K562 (cell line): ENCODE results near the gene CCDC187. TPM values are rescaled to one million over a fixed set of nuclear protein-coding genes. Genes with fewer than 3 reads are reported as not detected.
"Not testable (repeated sequence)": the region's sequence is repeated elsewhere in the genome, so short reads cannot be mapped to it uniquely, and the experiment has no call there.

Source experiments
- ATAC-seq: fragments of 200-7000 bp; cut with Tn5 transposase; 3 replicates; pipeline ENCODE4 v1.9.1; 2020; ENCODE audit warnings: moderate library complexity
- BruUV-seq: library from RNA; stranded (reverse); fragments of 400-500 nt; replicated peaks from 2 replicates; lab custom pipeline; 2021; lab: Mats Ljungman, UMichigan
- CTCF ChIA-PET: fragments of 300-600 bp; formaldehyde crosslinking; extraction: SDS; loops from one replicate; lab custom pipeline; 2021; ENCODE audit warnings: low intra/inter-chr PET ratio; lab: Yijun Ruan, JAX
- POLR2A ChIA-PET: fragments of 300-600, 350-650 bp; sonication (Branson Sonifier 250); formaldehyde crosslinking; extraction: SDS; loops from one replicate; lab custom pipeline; 2021; ENCODE audit warnings: antibody characterized with exemption, inconsistent platforms; lab: Yijun Ruan, JAX
- DNase-seq, 4 experiments: peaks; one replicate each; pipeline versions ENCODE4 v3.0.0 to v3.0.0-alpha.2; 2011 to 2018; ENCODE audit warnings: low spot score in 3 of 4, mixed read lengths in 3 of 4; ENCODE audit errors: extremely low read depth in 1 of 4
- FAIRE-seq: peaks from 2 replicates; lab custom pipeline; 2011; peaks lifted over from hg19 to GRCh38; lab: Jason Lieb, UNC
- H2AFZ ChIP-seq: 2 replicates; pipeline ENCODE4 v1.6.0; 2011; ENCODE audit warnings: low read depth, low read length, control low read depth, inconsistent platforms
- H3K27ac ChIP-seq: fragments of 200-600 bp; 3 replicates; pipeline ENCODE4 v1.8.0; 2011; ENCODE audit warnings: low read depth, mild to moderate bottlenecking, control low read depth, inconsistent platforms, low read length, moderate library complexity, mixed read lengths; ENCODE audit errors: extremely low read depth
- H3K27me3 ChIP-seq, 2 experiments: fragments of 300-600 bp in 1 of 2; 2 replicates in 1 of 2; 3 replicates in 1 of 2; pipeline versions ENCODE4 v1.6.0 to v1.8.0; 2011; ENCODE audit warnings: inconsistent platforms in 2 of 2, low read length in 2 of 2, mild to moderate bottlenecking in 1 of 2, mixed read lengths in 1 of 2, moderate library complexity in 1 of 2; ENCODE audit not compliant: control insufficient read depth in 2 of 2, insufficient read depth in 2 of 2
- H3K36me3 ChIP-seq: fragments of 300-600 bp; 3 replicates; pipeline ENCODE4 v1.8.0; 2011; ENCODE audit warnings: mild to moderate bottlenecking, low read length, inconsistent platforms; ENCODE audit not compliant: control insufficient read depth, insufficient read depth
- H3K4me1 ChIP-seq, 2 experiments: fragments of 200-600 bp in 1 of 2; replicated peaks in 1 of 2; 2 replicates in 1 of 2; 3 replicates in 1 of 2; pipeline versions ENCODE4 v1.5.1 to v1.8.0; 2011; ENCODE audit warnings: inconsistent platforms in 2 of 2, low read length in 2 of 2, mild to moderate bottlenecking in 1 of 2, mixed read lengths in 1 of 2, moderate library complexity in 1 of 2; ENCODE audit not compliant: control insufficient read depth in 2 of 2, insufficient read depth in 2 of 2
- H3K4me2 ChIP-seq: 2 replicates; pipeline ENCODE4 v1.6.1; 2011; ENCODE audit warnings: low read length, control low read depth, inconsistent platforms, mixed read lengths; ENCODE audit not compliant: insufficient read depth
- H3K4me3 ChIP-seq: fragments of 200-600 bp; sonication (generic), shearing (Covaris generic); 2 replicates; pipeline ENCODE4 v1.5.1; 2016; ENCODE audit warnings: control low read depth, inconsistent platforms
- H3K79me2 ChIP-seq: fragments of 200-600 bp; 3 replicates; pipeline ENCODE4 v1.8.0; 2011; ENCODE audit warnings: low read length, inconsistent platforms; ENCODE audit not compliant: control insufficient read depth, insufficient read depth
- H3K9ac ChIP-seq, 2 experiments: 2 replicates each; pipeline versions ENCODE4 v1.6.0 to v1.6.1; 2011; ENCODE audit warnings: low read depth in 2 of 2, low read length in 2 of 2, control low read depth in 1 of 2, inconsistent platforms in 1 of 2, mild to moderate bottlenecking in 1 of 2, mixed read lengths in 1 of 2; ENCODE audit not compliant: insufficient read depth in 1 of 2
- H3K9me1 ChIP-seq: one replicate; pipeline ENCODE4 v1.6.0; 2011; ENCODE audit warnings: inconsistent platforms, mild to moderate bottlenecking, low read length, moderate library complexity; ENCODE audit not compliant: control insufficient read depth, insufficient read depth
- H3K9me3 ChIP-seq: replicated peaks from 2 replicates; pipeline ENCODE4 v1.5.1; 2011; ENCODE audit warnings: low read depth, low read length, inconsistent platforms; ENCODE audit not compliant: control insufficient read depth, insufficient read depth
- H4K20me1 ChIP-seq: replicated peaks from 2 replicates; pipeline ENCODE4 v1.6.1; 2011; ENCODE audit warnings: low read length, inconsistent platforms, mixed read lengths; ENCODE audit not compliant: control insufficient read depth, insufficient read depth
- HNRNPL ChIP-seq: fragments of 200-400 bp; formaldehyde crosslinking; IDR thresholded peaks from 2 replicates; pipeline ENCODE4 v1.6.1; 2017; ENCODE audit warnings: low read depth, mild to moderate bottlenecking, low read length
- POLR2G ChIP-seq: fragments of 200-400 bp; formaldehyde crosslinking; IDR thresholded peaks from 2 replicates; pipeline ENCODE4 v1.6.1; 2017; ENCODE audit warnings: low read depth, mild to moderate bottlenecking, antibody characterized with exemption, low read length, moderate library complexity
- RBFOX2 ChIP-seq: fragments of 200-400 bp; formaldehyde crosslinking; IDR thresholded peaks from 2 replicates; pipeline ENCODE4 v1.6.1; 2017; ENCODE audit warnings: low read depth, mild to moderate bottlenecking, low read length, moderate library complexity
- WGBS: fragments of 100-300 bp; shearing (Covaris generic); methylation state at CpG from one replicate; pipeline ENCODE4 v1.1.6; 2016; ENCODE audit warnings: low coverage, mixed read lengths; ENCODE audit not compliant: insufficient coverage; ENCODE audit errors: missing lambda C conversion rate; 5-methylcytosine and 5-hydroxymethylcytosine counted together
- in situ Hi-C: fragments of 300-500 bp; cut with MboI; formaldehyde crosslinking; loops from 4 replicates; pipeline ENCODE4 v1.15.0; 2018; ENCODE audit warnings: inconsistent platforms, mixed read lengths
- intact Hi-C: fragments of 100-400 bp; cut with micrococcal nuclease; formaldehyde crosslinking; loops from 2 replicates; pipeline ENCODE4 v1.14.2; 2022
- polyA plus RNA-seq, 8 experiments: library from polyadenylated mRNA; depleted of rRNA in 4 of 8; stranded (reverse) in 5 of 8; unstranded in 3 of 8; fragments of >200 nt; fragmentation: Nextera tagmentation in 2 of 8; fragmentation: Illumina TruSeq in 1 of 8; extraction: Ambion mirVana in 2 of 8; extraction: Trizol in 1 of 8; gene quantifications; 2 replicates each; pipeline versions ENCODE4 v1.2.1 to v1.2.3, GENCODE V29; 2011 to 2014; ENCODE audit warnings: inconsistent platforms in 1 of 8, missing spikeins in 1 of 8
- total RNA-seq, 7 experiments: library from RNA; depleted of rRNA in 6 of 7; stranded (reverse); fragments of >200 nt in 6 of 7; fragmentation: Illumina TruSeq in 2 of 7; extraction: Trizol in 2 of 7; gene quantifications; 2 replicates each; pipeline versions ENCODE4 v1.2.1 to v1.2.3, GENCODE V29; 2011 to 2021; ENCODE audit warnings: low replicate concordance in 1 of 7

The CCDC187 gene
- total and polyA plus RNA-seq, 9 of the 15 experiments (the other 6 are each of a cell fraction or from before 2014, with no cell fraction given) = not detected

GRCh38 chr9:136236471-136237410, 67.2 kb downstream of the CCDC187 start:
- H3K27me3 ChIP-seq, H2AFZ ChIP-seq, FAIRE-seq, CTCF ChIA-PET, ATAC-seq, H3K9me3 ChIP-seq, H3K4me2 ChIP-seq, DNase-seq, H3K4me3 ChIP-seq, H3K9ac ChIP-seq, in situ Hi-C loops, BruUV-seq, H3K27ac ChIP-seq, intact Hi-C loops: not testable (repeated sequence)
- Histone ChIP-seq H4K20me1 (peaks cover 41% of the 10 kb centered on the region), H3K79me2 (peaks cover 87% of the 10 kb centered on the region), H3K4me1 (peaks cover 29 to 74% of the 10 kb centered on the region in 2 experiments), H3K36me3 (peaks cover 62% of the 10 kb centered on the region), H3K9me1 (peaks cover 14% of the 10 kb centered on the region)
- peak; percentile 18; the same call in 1 of the 2 replicates for TF ChIP-seq POLR2G
- TF ChIP-seq RBFOX2 = peak; percentile 41; the same call in 1 of the 2 replicates
- TF ChIP-seq HNRNPL = peak; percentile 94
- 89% methylated on average over 23 of the region's 43 CpGs for WGBS
- POLR2A ChIA-PET = interaction anchor here (0.7 kb wide), 1 partner anchor 462 kb away, joined by 3 read pairs; no protein-coding TSS in a partner anchor
